ELF-1 (cell line): ENCODE results near the gene CTPS1.
A peak's percentile ranks its signal among the peaks of the same experiment; 100 is the strongest.

Source experiments
- DNase-seq: peaks from one replicate; pipeline ENCODE4 v3.0.0-alpha.2; 2016; ENCODE audit warnings: low read depth, low spot score

The CTPS1 gene

DNA sequence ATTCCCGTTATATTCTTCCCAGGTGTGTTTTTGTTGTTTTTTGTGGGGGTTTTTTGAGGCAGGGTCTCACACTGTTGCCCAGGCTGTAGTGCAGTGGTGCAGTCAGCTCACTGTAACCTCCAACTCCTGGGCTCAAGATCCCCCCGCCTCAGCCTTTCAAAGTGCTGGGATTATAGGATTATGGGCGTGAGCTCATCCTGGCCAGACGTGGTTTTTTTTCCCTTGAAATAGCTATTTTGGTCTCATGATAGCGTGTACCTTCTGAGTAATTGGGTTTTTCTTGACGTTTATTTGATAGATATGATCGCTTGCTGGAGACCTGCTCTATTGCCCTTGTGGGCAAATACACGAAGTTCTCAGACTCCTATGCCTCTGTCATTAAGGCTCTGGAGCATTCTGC, 17.6 kb downstream of the CTPS1 start:
- DNase-seq: no peak

DNA sequence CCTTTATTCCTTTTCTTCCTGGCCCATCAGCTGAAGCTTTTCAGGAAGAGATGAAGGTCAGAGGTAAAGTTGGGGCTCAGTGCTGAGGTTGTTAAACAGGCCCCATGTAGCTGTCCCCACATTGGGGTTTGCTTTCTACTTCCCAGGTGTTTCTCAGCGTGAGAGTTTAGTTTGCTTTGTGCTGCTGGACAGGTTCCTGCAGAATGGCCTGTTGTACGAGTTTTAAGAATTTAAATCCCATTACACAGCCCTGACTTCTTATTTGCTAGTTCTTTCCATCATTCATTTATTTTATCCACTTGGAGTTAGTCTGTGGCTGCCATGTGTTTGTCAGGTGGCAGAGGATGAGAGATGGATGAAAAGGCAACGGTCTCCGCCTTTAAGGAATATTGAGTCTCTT, 19.2 kb downstream of the CTPS1 start:
- DNase-seq: no peak

GRCh38 chr1:41003127-41003639, 23.7 kb downstream of the CTPS1 start:
- no peak for DNase-seq

DNA sequence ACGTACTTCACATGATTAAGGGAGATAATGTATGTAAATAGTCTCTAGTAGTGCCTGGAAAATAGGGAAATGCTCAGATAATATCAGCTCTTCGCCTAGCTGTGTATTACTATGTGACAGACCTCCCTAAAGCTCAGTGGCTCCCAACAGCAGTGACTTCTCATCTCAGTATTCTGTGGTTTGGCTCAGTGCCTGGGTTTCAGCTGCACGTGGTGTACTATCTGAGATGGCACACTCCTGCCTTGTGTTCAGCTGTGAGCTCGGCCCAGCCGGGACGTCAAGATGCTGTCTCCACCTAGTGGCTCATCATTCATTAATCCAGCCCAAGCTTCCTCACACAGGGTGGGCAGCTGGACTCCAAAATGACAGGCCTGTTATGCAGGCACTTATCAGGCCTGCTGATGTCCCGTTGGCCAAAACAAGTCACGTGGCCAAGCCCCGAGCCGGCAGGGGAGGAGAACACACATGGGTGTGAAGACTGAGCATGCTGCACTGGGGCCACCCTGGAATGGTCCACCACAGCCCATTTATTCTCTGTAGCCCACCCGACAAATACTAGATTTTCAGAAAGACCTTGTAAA, 24.2 kb downstream of the CTPS1 start:
- DNase-seq: peak; percentile 74

- DNase-seq: no peak
Measured at GRCh38 chr1:41005876-41006275, 26.4 kb downstream of the CTPS1 start.

- no peak for DNase-seq
Measured at GRCh38 chr1:41006942-41007865, 27.7 kb downstream of the CTPS1 start.

- DNase-seq: no peak
Measured at GRCh38 chr1:41009466-41009865, 30.0 kb downstream of the CTPS1 start.

DNA sequence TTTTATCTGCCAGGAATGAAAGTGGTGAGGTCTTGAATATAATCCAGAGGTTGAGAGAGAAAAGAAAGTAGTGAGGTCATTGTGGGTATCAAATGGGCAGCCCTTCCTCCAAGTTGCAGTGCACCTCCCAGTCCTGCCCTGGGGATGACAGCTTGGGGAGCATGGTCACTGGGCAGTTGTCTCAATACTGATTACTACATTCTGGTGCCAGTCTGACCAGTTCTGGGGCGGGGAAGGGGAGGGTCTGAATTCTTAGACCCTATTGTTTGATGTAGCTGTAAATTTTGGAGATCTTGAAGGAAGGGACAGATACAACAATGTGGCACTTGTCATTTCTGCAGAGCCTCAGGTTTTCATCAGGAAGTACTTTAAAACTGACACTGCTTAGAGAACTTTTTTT, 30.8 kb downstream of the CTPS1 start:
- no peak for DNase-seq

DNA sequence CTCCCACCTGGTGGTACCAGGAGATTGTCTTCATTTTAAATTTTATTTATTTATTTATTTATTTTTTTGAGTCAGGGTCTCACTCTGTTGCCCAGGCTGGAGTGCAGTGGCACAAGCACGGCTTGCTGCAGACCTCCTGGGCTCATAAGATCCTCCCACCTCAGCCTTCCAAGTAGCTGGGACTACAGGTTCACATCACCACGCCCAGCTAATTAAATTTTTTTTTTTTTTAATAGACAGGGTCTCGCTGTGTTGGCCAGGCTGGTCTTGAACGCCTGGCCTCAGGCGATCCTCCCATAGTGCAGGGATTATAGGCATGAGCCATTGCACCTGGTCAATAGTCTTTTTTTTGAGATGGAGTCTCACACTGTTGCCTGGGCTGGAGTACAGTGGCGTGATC, 33.5 kb downstream of the CTPS1 start:
- DNase-seq: no peak

- no peak for DNase-seq
Measured at GRCh38 chr1:41013796-41014195, 34.3 kb downstream of the CTPS1 start.

- DNase-seq: no peak
Measured at GRCh38 chr1:41014871-41015270, 35.4 kb downstream of the CTPS1 start.

- no peak for DNase-seq
Measured at GRCh38 chr1:41015281-41015896, 35.9 kb downstream of the CTPS1 start.

DNA sequence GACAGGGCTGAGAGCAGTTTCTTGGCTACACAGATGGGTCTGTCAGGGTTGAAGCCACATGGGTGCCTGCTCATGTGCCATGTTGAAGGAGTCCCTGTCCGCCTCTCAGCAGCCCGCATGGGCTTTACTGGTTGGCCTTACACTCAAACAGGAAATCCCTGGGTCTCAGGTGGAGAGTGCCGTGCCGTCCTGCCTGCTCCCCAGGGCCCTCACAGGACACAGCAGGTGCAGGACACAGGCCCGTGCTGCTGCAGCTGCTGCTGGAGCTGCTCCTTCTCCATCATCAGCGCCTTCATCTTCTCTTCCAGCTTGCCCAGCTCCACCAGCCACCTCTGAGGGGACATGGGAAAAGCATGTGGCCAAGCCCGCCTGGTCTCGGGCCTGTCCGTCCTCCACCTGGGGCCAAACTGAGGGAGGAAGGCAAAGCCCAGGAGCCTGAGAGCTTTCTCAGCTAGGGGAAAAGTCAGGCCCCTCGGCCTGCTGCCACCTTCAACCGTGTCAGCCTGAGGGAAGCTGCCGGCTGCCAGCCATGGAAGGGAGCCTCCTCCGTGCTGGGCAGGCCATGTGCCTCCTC, 36.5 kb downstream of the CTPS1 start:
- no peak for DNase-seq

GRCh38 chr1:41017141-41018017, 37.9 kb downstream of the CTPS1 start:
- no peak for DNase-seq

DNA sequence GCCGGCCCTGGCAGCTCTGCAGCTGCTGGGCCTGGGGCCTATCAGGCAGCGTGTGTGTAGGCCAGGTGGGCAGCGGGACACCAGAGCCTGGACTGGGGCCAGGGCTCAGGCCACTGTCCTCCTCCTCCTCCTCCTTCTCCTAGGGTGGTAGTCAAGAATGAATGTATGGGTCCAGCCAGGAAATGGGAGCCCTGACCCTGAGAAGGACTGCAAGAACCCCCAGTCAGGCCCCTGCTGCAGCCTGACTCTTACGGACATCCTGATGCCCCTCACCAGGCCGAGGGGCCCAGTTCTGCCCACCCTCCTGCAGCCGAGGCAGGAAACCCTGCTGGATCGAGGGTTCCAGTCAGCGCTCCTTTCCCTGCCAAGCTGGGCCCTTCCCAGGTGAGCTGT, 38.5 kb downstream of the CTPS1 start:
- no peak for DNase-seq

DNA sequence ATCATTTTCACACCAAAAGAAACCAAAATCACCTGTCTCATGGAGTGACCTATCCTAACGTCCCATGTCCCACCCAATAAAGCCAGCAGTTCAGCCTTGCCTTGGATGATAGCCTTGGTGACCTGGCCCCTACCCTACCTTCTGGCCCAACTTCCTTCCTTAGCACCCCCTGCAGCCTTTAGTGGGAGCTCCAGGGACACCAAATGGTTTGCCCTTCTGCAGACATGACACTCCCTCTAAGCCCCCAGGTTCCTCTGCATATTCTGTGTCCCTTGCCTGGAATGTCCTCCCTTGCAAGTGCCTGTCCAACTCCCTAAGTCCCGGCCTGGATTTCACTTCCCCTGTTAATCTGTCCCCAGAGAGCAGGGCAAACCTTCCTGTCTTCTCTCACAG, 39.9 kb downstream of the CTPS1 start:
- no peak for DNase-seq

GRCh38 chr1:41020109-41020576, 40.6 kb downstream of the CTPS1 start:
- no peak for DNase-seq

- no peak for DNase-seq
Measured at GRCh38 chr1:41020654-41021053, 41.2 kb downstream of the CTPS1 start.

DNA sequence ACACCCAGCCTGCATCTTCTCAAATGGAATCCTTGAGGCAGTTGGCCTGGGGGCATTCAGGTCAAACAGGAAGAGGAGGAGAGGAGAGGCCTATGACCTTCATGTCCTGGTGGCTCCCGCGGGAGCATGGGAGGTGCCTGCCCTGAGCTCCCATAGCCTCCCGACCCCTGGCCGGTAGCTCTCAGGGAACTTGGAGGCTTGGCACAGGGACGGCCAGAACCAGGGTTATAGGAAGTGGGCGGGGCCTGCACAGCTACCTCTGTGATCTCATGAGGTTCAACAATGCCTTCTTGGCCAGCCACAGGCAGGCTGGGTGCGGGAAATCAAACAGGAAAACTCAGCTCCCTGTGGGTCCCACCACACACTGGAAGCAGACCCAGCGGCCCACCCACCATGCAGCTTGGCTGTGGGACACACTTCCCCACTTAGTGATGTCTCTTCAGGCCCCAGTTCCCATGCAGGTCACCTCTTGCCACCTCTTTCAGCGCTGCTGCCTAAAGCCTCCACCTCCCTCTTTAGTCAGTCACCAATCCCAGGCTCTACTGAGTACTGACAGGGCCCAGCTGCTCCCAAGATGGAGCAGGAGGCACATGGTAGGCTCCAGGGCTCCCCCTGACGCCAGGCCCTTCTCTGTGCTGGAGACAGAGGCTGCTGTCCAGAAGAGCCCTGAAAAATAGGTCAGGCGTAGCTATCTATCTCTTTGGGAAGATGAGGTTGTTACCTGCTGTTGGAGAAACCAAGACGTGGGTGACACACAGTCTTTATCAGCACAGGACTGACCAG, 42.2 kb downstream of the CTPS1 start, which contains the start of gene SLFNL1:
SLFNL1 (minus strand) TSS at position 200 of the 783 bp plus-strand sequence. CDS start 1,065 bp downstream, outside the sequence.
- peak; percentile 65 for DNase-seq

DNA sequence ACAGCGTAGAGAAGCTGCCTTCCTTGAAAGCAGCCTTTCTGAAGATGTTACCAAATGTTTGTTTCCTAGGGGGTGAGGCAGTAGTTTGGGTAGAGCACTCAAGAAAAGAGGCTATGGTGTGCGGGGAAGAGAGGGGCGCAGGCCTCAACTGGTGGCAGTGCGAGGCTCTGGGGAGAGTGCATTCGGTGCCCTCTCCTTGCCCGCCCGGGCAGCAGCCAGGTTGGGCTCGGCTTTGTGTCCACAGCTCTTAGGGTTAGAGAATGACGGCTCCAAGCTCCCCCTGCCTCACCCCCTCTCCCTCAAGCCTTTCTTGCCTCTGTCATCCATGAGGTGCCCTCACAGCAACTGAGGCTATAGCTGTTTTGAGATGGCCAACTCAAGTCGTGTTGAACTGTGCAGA, 42.9 kb downstream of the CTPS1 start:
- DNase-seq: no peak
